NCI-H524 treated with DMSO at 0.1 percent for 48 hours (cell line): ENCODE data around the gene PTGDS.
A peak's percentile ranks its signal among the peaks of the same experiment; 100 is the strongest.

Experiments
- DNase-seq: peaks from one replicate; lab custom pipeline; 2025; lab: John Stamatoyannopoulos, UW

PTGDS gene

DNA sequence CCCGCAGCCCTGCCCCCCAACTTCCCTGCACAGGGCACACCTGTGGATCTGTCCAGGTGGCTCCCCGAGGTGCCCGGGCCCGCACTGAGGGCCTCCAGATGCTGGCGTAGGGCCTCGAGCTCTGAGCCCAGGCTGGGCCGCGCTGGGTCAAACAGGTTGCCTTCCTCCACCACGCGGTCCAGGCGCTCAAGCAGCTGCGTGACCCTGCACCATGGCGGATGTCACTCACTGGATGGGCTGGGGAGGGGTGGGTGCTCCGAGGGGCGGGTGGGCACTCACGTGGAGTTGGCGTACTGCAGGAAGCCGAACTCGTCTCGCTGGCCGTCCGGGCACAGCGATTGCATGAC lies 45.3 kb downstream of the PTGDS start:
- DNase-seq, result no peak

DNA sequence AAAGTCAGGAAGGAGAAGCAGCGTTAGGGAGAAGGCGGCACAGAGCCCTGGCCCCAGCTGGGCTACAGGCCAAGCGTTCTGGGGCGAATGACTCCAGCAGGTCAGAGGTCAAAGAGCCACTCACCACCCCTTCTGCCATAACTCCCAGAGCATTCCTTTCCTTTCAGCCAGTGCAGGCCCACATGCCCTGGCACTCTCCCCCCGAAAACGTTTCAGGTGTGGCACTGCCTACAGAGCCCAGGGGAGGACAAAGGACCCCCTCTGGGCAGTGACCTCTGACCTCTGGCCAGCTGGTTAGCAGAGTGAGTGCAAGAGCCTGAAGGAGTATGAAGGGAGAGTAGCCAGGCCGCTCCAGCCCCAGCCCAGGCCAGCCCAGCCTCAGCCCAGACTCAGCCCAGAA lies 45.9 kb downstream of the PTGDS start:
- no peak for DNase-seq

DNA sequence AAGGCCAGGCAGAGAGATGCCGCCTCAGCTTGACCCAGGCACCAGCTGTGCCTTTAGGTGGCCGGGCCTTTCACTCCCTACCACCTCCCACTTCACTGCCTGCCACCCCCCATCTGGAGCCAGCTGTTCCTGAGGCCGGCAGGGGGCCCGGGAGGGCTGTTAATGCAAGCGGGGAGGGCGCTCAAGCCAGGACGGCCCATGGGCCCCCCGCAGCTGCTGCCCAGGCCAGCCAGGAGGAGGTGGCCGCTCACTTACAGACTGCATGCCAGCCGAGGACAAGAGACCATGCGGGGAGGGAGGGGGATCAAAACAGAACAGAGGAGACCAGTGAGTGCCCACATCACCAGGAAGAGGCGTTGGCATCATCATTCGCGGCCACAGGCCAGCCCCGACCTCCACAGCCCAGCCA lies 46.3 kb downstream of the PTGDS start:
- DNase-seq, result no peak

DNA sequence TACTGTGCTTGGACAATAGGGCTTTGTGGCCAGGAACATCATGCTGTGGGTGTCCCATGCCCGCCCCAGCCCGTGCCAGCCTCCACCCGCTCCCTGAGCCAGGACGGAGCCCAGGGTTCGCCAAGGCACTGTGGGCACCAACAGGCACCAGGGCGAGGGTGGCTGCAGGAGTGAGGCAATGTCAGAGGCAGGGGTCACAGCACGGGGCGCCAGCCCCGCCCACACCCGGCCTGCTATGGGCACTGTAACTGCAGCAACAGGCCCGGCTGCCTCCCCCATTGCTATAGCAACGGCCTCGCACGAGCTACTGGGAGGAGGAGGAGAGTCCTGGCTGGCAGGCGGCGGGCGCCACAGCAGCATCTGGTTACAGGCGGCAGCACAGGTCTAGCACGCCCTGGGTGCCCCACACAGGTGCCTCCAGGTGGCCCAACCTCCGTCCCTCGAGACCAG lies 48.2 kb downstream of the PTGDS start:
- peak; percentile 24 for DNase-seq

DNA sequence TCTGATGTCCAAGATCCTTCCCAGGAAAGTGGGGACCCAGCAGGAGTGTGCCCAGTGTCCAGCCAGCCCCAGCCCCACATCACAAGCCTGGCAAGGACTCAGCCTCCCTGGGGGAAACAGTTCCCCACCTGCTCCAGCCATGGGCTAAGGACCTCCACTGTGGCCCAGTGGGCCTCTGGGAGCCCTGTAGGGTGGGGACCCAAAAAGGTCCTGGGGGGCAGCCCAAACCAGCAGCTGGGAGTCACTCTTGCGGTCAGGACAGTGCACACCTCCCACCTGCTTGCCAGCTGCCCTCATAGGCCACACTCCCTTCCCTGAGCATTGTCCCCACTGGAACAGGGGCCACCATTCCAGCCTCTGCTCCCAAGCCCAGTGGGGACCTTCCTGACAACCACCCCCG lies 49.1 kb downstream of the PTGDS start:
- DNase-seq, result no peak

DNA sequence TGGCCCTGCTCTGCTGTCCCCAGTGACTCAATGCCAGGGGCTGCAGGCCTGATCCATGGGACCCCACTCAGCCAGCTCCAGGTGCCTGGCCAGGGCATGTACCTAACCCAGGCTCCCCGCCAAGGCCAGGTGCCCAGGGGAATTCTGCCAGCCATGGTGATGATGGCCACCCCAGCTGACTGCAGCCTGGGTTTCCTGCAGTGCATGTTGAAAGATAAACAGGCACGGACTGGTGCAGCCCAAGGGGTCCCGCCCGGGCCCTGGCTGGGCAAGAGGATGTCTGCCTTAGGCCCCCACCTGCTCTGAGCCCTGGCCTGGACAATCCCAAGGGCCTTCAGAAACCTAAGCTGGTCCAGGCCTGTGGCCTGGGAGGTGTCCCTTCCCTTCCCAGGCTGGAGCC lies 49.5 kb downstream of the PTGDS start:
- DNase-seq, result no peak

DNA sequence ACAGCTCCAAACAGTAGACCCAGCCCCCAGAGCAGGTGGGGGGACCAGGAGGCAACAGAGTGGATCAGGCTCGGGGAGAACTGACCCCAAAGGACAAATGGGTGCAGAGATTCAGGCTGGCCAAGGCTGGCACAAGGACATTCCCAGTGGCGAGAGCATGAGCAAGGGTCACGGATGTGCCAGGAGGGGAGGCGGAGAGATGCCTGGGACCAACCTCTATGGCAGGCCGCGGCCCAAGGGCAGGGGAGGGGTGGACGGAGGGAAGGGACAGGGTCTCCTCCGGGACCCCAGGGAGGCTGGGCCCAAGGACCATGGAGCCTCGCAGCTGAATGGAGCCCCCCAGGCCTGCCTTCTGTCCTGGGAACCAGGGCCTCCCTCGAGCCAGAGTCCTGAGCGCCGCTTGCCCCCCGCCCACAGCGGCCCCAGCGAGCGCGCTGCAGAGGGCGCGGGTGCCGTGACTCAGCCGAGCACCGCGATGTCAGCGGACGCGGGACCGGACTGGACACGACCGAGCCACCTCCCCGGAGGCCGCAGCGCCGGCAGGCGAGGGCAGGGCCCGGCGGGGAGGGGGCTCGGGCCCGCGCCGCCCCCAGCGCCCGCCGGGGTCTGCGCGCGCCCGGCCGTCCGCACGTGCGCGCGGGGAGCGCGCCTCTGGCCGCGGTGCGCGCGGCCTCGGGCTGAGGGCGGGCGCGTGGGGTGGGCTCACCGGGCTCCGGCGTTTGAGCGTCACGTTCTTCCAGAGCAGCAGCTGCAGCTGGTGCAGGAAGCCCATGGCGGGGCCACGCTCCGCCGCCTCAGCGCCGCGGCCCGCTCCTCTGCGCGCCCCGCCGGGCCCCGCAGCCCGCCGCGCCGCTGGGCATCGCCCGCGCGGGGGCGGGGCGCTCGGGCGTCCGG lies 50.3 kb downstream of the PTGDS start, which contains the start of gene ABCA2:
TSS of gene ABCA2 (minus strand) at position 869 of the 894 bp plus-strand sequence. CDS start at position 772, 97 bp downstream.
- DNase-seq, result no peak

DNA sequence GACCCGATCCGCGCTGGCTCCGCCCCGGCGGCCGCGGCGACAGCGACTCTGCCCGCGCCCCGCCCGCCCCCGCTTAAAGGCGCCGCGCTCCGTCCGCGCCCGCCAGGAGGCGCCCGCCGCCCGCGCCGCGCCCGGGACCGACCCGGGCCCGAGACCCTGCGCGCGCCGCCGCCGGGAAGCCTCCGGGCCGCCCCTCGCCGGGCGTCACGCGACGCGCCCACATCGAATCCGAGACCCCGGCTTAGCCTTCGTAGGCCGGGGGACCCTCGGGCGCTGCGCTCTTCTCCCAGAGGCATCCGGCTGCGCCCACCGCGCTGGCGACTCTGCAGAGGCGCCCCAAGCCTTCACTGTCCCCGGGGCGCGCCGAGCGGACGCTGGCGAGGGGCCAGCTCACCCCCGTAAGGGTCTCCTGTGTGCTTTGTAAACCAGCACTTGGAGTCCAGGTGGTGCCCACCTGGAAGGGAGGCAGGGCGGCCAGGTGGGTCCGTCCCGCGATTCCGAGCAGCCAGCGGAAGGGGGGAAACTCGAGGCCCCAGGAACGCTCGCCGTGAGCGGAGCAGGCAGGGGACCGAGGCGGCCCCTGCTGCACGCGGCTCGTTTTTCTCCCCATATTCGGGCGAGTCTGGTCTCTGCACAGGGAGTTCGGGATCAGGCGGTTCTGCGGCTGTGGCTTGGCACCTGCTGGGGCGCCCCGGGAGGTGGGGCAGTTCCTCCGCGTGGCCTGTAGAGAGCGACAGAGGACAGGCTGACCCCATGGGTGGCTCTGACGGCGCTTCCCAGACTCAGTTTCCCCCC lies 51.2 kb downstream of the PTGDS start:
- no peak for DNase-seq

DNA sequence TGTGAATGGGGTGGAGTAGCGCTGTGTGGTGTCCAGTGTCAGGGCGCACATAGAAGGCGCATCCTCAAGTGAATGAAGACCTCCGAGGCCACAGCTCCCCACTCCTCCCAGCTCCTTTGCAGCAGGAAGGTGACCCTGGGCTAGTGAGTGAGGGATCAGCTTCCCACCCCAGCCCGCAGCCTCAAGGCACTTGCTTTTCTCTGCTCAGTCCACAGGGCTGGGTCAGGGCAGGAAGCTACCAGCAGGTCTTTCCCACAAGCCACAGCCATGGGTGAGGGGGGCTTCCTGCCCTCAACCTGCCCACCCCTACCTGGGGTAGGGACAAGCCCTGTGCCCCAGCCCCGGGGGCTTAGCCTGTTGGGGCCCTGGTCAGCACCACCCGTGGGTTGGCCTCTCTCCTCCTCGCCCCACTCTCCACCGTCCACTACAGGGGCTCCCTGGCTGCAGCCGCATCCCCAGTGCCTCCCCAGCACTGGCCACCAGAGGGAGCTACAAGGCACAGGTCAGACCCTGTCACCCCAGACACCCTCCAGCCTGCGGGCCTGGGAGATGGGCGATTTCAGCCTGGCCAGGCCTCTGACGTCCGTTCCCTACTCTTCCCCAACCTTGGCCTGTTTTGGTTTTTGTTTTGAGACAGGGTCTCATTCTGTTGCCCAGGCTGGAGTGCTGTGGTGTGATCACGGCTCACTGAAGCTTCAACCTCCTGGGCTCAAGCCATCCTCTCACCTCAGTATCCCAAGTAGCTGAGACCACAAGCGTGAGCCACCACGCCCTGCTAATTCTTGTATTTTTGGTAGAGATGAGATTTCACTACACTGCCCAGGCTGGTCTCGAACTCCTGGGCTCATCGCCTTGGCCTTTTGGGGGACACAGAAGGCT lies 52.0 kb downstream of the PTGDS start:
- DNase-seq, result no peak

DNA sequence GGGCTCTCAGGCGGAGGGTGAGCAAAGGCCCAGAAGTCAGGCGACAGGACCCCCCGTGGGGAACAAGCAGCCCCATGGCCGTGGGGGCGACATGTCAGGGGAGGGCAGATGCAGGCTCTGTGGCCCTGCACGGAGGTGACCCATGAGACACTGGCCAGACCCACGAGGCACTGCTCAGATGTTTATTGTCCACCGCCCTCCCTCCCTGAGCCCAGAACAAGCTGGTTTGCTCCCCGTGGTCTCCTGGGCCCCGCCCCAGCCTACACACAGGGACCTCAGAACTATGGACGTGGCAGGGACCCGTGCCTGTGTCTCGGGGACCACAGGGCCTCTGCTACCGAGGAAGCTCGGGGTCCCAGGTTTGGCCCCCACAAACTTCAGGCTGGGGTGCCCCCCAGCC lies 52.7 kb downstream of the PTGDS start:
- no peak for DNase-seq

DNA sequence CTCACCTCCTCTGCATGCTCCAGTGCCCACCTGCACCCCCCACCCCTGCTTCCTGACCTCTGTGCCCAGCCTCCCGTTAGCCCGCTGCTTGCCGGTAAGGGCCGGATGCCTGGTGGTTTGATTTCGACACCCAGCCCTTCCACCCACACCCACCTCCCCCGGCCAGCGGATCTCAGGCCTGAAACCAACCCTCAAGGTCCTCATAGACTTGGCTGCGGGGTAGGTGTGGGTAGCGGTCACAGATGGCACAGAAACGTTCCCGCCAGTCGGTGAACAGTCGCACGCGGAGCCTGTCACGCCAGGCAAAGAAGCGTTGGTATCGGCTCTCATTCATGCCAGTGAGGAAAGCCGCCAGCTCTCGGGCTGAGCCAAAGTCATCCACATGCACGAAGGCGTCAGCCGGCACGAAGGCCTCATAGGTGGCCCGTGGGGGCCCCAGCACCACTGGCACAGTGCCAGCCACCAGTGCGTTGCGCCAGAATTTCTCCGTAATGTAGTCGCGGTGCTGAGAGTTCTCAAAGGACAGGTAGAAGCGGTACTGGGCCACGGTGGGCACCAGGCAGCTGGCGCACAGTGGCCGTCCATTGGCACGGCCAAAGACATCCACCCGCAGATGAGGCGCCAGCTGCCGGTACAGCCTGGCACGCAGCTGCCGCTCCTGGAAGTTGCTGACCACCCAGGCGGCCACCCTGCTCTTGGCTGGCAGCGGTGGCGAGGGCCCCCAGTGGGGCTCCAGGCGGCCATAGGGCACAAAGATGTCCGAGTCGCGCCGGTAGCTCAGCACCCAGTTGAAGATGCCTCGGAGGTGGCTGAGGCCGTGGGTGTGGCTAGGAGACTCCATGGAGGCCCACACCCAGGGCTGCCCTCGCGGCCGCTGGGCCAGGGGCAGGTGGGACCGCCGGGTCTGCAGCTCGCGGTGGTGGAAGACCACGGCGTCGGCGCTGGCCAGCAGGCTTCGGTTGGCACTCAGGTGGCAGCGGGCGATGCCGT lies 53.5 kb downstream of the PTGDS start:
- DNase-seq, result no peak
